ENCODE measurements around the gene FHIP1B. TPM values are rescaled to one million over a fixed set of nuclear protein-coding genes. Genes with fewer than 3 reads are reported as not detected.
A peak's percentile ranks its signal among the peaks of the same experiment; 100 is the strongest.
"Not testable (repeated sequence)": the region's sequence is repeated elsewhere in the genome, so short reads cannot be mapped to it uniquely, and the experiment has no call there.

FHIP1B gene
- total RNA-seq = 19.7 TPM
- long read RNA-seq, transcript FAM160A2-202 (12 exons, 3,354 nt) = major isoform, 6 of 16 reads
- long read RNA-seq, partial matches to known transcripts = 7 of 16 reads
- long read RNA-seq, other reads (novel, unspliced or antisense) = 3 of 16 reads

- intact Hi-C loops (cut with DNase I) = loop anchor here (1.0 to 10.0 kb wide), 2 partner anchors 85 to 240 kb away; partner anchors contain the start of gene TRIM3
- peak; percentile 100 for DNase-seq (ENCODE audit: low spot score)
Measured at GRCh38 chr11:6234387-6235107, at the start of gene FHIP1B. Gene FHIP1B, minus strand, starts transcription at chr11:6234636. Its CDS starts 10,120 bp downstream, at chr11:6224516.

DNA sequence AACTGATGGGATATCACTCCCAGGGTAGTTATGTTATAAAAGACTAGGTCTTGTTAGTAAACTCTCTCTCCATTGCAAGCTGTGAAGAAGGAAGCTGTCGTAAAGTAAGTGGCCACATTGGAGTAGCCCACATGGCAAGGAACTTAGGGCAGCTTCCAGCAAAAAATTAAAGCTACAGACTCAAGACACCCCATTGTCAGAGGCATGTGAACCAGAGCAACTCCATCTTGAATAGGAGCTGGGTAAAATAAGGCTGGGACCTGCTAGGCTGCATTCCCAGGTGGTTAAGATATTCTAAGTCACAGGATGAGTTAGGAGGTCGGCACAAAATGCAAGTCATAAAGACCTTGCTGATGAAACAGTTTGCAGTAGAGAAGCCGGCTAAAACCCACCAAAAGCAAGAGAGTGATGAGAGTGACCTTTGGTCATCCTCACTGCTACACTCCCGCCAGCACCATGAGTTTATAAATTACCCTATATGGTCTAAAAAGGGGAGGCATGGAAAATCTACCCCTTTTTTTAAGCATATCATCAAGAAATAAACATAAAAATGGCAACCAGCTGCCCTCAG, 49.1 kb upstream of the FHIP1B start:
- DNase-seq (ENCODE audit: low spot score) = no peak
- intact Hi-C loops (cut with DNase I) = no loop called here

DNA sequence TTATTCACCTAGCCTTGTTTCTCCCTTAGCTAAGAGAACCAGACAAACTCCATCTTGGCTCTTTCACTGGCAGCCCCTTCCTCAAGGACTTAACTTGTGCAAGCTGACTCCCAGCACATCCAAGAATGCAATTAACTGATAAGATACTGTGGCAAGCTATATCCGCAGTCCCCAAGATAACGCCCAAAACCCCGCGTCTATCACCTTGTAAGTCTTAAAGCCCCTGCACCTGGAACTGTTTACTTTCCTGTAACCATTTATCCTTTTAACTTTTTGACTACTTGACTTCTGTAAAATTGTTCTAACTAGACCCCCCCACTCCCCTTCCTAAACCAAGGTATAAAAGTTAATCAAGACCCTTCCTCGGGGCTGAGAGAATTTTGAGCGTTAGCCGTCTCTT, 46.4 kb upstream of the FHIP1B start:
- intact Hi-C loops (cut with DNase I) = not testable (repeated sequence)

DNA sequence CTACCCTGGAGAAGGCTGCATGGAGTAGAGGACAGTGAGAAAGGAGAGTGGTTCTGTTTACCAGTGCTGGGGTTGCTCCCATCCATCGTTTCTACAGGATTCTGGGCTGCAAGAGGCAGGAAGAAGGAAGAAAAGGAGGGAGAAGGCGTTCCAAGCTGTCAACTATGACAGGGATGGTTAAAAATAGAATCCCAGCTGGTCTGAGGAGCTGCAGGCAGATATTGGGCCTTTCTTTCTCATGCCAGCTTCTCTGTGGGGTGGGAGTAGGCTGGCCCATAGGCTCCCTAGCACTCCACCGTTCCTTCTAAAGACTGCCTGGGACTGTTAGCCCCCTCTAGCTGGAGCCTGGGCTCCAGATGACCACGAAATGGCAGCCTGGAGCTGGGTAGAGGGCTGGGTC, 38.8 kb upstream of the FHIP1B start:
- no peak for DNase-seq (ENCODE audit: low spot score)
- intact Hi-C loops (cut with DNase I) = no loop called here

More for the DNA sequence above, 46.4 kb upstream of the FHIP1B start:
- DNase-seq (ENCODE audit: low spot score) = not testable (repeated sequence)

- no peak for DNase-seq (ENCODE audit: low spot score)
- intact Hi-C loops (cut with DNase I) = no loop called here
Measured at GRCh38 chr11:6271598-6271997, 37.2 kb upstream of the FHIP1B start.

- intact Hi-C loops (cut with DNase I) = no loop called here
- no peak for DNase-seq (ENCODE audit: low spot score)
Measured at GRCh38 chr11:6270584-6271246, 36.3 kb upstream of the FHIP1B start.

- no peak for DNase-seq (ENCODE audit: low spot score)
- intact Hi-C loops (cut with DNase I) = no loop called here
Measured at GRCh38 chr11:6269994-6270393, 35.6 kb upstream of the FHIP1B start.

GRCh38 chr11:6268820-6269219, 34.4 kb upstream of the FHIP1B start:
- DNase-seq (ENCODE audit: low spot score) = no peak
- intact Hi-C loops (cut with DNase I) = no loop called here

DNA sequence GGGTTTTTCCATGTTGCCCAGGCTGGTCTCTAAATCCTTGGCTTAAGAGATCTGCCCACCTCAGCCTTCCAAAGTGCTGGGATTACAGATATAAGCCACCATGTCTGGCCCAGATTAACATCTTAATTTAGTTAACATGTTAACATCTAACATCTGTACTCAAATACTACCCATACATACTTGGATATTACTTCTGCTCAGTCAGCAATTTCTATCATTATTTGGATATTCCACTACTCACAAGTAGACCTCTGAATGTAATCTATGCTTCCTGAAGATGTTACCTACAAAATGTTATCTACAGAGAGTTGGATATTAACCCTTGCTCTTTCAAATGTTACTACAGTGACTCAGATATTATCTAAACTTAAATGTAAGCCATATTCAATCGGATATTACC, 29.2 kb upstream of the FHIP1B start:
- intact Hi-C loops (cut with DNase I) = no loop called here
- no peak for DNase-seq (ENCODE audit: low spot score)

DNA sequence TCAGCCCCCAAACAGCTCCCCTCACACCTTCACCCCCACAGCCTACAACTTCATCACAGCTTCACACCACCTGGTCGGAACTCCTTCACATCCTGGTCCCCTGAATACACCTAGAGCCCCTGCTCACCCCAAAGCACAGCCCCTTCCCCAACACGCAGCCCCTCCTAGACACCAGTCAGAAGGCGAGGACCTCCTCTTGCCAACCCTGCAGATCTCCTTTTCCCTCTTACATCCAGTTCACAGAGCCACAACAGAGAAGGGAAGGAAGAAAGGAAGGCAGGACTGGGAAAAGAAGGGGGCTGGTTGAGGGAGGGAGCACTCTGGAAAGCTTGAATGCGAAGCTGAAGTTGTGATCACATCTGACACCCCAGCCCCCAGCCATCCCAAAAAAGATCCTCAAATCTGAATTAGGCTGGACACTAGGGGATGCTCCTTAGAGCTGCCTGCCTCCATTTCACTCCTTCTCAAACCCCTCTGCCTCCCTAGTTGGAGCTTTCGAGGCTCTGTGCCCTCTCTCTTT, 25.8 kb upstream of the FHIP1B start:
- intact Hi-C loops (cut with DNase I) = no loop called here
- DNase-seq (ENCODE audit: low spot score) = no peak

- intact Hi-C loops (cut with DNase I) = no loop called here
- no peak for DNase-seq (ENCODE audit: low spot score)
Measured at GRCh38 chr11:6258571-6259081, 24.2 kb upstream of the FHIP1B start.

- intact Hi-C loops (cut with DNase I) = no loop called here
- no peak for DNase-seq (ENCODE audit: low spot score)
Measured at GRCh38 chr11:6258141-6258540, 23.7 kb upstream of the FHIP1B start.

DNA sequence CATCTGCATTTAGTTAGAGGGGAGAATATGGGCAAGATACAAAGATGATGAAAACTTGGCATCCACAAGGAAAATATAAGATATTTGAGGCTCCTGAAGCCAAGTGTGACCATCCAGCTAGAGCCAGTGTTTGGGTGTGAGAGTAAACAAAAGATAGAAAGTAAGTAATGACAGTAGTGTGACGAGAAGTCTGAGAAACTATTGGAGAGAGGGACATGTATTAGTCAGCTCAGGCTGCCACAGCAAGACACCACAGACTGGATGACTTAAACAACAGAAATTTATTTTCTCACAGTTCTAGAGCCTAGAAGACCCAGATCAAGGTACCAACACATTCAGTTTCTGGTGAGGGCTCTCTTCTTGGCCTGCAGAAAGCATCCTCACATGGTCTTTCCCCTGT, 18.8 kb upstream of the FHIP1B start:
- no peak for DNase-seq (ENCODE audit: low spot score)
- intact Hi-C loops (cut with DNase I) = loop anchor here (5.0 kb wide), 3 partner anchors 44 to 231 kb away; no protein-coding TSS in a partner anchor

DNA sequence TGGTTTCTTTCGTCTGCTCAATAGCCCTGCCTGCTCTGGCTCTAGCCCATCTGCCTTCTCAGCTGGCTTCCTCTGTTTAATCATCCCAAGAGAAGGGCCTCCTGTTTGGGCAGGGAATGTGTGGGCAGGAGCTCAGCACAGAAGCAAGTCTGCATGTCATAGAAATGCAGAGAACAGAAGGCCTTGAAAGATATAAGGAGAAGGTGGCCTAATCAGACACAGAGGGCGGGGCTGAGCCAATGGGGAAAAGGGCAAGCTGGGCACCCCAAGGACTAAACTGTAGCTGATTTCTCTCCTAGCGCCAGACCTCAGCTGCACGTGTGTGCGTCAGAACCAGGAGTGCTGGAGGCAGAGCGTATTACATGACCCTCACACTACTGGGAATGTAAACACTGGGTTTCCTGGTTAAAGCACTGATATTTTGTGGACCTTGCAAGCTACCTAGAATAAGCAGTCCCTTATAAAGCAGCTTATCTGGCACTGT, 17.6 kb upstream of the FHIP1B start:
- intact Hi-C loops (cut with DNase I) = loop anchor here (2.0 to 5.0 kb wide), 4 partner anchors 45 to 230 kb away; no protein-coding TSS in a partner anchor
- no peak for DNase-seq (ENCODE audit: low spot score)

DNA sequence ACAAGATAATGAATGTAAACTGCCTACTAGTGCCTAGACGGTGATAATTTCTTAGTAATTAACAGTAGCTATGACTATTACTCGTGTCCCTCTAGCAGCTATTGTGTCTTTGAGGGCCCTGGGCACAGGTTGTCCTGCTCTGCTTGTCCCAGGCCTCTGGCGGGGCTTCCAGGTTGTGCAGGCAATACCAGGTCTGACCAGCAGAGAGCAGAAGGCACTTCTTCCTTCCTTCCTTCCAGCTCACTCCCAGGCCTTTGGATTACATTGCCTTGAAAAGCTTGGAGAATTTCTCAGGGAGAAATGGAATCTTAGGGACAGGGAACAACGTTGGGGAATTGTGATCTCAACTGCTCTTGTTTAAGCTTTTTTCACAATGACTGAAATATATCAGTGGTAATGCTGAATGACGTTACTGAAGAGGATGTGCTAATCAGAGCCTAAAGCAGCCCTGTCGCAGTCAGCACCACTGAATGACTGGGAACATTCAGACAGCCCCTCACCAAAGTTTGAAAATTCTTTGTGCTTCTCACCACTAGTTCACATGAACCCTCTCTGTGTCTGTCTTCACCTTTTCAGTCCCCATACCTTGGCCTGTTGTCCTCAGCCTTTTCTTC, 16.8 kb upstream of the FHIP1B start:
- DNase-seq (ENCODE audit: low spot score) = no peak
- intact Hi-C loops (cut with DNase I) = loop anchor here (2.0 to 5.0 kb wide), 4 partner anchors 46 to 229 kb away; no protein-coding TSS in a partner anchor

- intact Hi-C loops (cut with DNase I) = loop anchor here (2.0 to 5.0 kb wide), 4 partner anchors 47 to 228 kb away; no protein-coding TSS in a partner anchor
- DNase-seq (ENCODE audit: low spot score) = no peak
Measured at GRCh38 chr11:6249770-6250555, 15.5 kb upstream of the FHIP1B start.

GRCh38 chr11:6248897-6249296, 14.5 kb upstream of the FHIP1B start:
- DNase-seq (ENCODE audit: low spot score); intact Hi-C loops (cut with DNase I): not testable (repeated sequence)

DNA sequence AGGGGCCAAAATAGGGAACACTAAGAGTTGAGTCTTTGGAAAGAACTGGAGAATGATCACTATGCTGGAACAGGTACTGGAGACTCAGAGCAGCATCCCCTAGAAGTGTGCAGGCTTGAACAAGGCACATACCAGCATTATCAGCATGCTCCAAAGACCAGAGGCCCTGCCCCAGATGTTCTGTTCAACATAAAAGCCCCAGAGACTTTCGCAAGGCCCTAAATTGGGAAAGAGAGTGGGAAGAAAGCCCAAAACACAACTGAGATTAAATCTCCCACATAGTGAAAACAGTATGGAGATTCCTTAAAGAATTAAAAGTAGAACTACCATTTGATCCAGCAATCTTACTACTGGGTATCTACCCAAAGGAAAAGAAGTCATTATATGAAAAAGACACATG, 13.8 kb upstream of the FHIP1B start:
- intact Hi-C loops (cut with DNase I) = no loop called here
- no peak for DNase-seq (ENCODE audit: low spot score)

Data from cardiac septum (tissue), 1 donor.